Measurements from ENCODE around the gene INTS7.

- no peak for TF ChIP-seq CTCF (IDR thresholded peaks at IDR 0.05)
- TF ChIP-seq POLR2A (IDR thresholded peaks at IDR 0.05): no peak
Measured at GRCh38 chr1:211891708-211892107, 143.6 kb downstream of the INTS7 start.
